ENCODE data around the gene GUCY2C.

Gene GUCY2C

DNA sequence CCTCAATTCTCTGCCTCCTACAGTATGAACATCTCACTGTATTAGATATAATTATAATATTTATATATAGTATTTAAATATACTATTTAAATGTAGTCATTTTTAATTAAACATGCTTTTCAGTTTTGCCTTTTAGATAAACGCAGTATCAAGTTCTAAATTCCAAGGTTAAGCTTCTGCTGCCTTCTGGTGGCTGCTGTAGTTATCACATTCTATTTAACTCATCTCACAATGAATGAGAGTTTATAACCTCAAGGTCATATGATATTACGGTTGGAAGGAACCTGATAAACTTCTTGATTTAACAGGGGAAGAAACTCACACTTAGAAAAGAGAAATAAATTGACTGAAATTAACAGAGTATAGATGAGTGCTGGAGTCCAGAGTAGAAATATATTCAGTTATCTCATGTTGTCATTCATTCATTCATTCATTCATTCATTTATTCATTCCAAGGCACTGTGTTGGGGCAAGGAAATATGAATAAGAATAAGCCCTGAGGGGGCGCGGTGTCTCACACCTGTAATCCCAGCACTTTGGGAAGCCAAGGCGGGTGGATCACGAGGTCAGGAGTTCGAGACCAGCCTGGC lies 31.9 kb downstream of the GUCY2C start:
- TF ChIP-seq ZNF274 (IDR thresholded peaks at IDR 0.05; ENCODE audit: low read depth, low read length) = no peak
- no peak overlapping the region for H3K4me3 ChIP-seq (ENCODE audit: low read length)

DNA sequence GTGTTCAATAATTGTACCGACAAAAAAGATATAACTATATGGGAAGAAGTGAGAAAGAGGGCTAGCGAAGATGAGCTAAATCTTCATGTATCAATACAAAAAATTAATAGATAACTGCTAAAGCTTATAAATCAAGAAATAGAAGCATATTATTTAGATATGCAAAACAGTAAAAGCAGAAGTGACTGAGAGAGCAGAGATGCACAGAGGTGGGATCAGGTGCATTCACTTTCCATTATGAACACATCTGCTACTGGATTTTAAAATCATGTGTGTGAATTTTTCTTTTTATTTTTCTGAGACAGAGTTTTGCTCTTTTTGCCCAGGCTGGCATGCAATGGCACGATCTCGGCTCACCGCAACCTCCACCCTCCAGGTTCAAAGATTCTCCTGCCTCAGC lies 33.4 kb downstream of the GUCY2C start:
- TF ChIP-seq ZNF274 (IDR thresholded peaks at IDR 0.05; ENCODE audit: low read depth, low read length) = no peak
- no peak overlapping the region for H3K4me3 ChIP-seq (ENCODE audit: low read length)

DNA sequence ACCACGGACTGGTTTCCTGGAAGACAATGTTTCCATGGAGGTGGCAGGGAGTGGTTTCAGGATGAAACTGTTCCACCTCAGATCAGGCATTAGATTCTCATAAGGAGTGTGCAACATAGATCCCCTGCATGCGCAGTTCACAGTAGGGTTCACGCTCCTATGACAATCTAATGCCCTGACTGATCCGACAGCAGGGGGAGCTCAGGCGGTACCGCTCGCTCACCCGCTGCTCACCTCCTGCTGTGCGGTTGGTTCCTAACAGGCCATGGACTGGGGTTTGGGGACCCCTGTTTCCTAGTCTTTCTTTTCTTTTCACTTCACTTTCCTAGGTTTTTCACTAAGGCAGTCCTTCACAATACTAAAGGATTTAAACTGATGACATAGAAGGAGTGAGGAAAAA lies 39.6 kb downstream of the GUCY2C start:
- no peak for TF ChIP-seq ZNF274 (IDR thresholded peaks at IDR 0.05; ENCODE audit: low read depth, low read length)
- no peak overlapping the region for H3K4me3 ChIP-seq (ENCODE audit: low read length)

DNA sequence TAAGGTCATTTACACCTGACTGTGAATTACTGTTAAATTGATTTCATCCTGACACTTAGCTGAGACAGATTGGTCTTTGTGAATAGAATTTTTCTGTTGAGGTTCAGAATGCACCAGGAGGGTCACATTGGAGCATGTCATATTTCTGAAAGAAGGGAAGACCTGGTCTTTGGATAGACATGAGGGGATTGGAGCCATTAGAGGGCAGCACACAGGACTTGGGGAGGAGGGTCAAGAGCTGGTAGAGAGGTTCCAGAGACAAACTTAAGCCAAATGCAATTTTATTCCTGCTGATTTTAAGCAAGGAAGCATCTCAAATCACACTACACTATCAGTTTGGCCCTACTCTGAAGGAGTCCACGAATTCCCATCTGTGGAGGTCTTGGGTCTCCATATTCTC lies 41.1 kb downstream of the GUCY2C start:
- no peak for TF ChIP-seq ZNF274 (IDR thresholded peaks at IDR 0.05; ENCODE audit: low read depth, low read length)
- no peak overlapping the region for H3K4me3 ChIP-seq (ENCODE audit: low read length)

DNA sequence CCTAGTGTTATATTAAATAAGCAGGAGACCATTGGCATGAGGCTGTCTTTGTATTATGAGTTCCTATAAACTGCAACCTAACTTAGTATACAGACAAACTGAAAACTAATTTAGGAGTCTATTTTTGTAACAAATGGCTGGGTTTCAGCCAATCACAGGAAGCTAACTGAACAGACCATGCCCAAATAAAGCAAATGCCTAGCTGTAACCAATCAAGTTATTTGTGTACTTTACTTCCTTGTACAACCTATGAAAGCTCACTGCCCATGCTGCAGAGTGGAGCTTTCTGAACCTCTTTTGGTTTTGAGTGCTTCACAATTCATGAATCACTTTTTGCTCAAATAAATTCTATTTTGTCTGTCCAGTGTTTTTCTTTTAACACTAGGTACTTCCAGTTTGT lies 41.6 kb downstream of the GUCY2C start:
- H3K4me3 ChIP-seq (ENCODE audit: low read length) = no peak overlapping the region
- no peak for TF ChIP-seq ZNF274 (IDR thresholded peaks at IDR 0.05; ENCODE audit: low read depth, low read length)

DNA sequence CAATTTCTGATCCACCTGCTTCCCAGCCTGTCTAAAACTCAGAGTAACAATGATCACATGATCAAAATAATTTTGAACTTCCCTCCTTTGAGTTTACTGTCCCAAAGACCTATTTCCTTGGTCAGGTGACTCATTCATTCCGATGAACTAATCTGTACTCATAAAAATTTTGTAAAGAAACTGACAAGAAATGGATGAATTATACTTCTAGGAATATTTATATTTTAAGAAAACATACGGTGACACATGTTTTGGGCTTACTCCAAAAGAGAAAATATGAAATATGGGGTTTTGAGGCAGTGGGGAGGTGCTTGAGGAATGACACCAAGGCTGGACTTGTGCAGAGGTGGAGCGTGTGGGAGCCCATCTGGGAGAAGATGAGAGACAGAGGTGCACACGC lies 42.0 kb downstream of the GUCY2C start:
- no peak for TF ChIP-seq ZNF274 (IDR thresholded peaks at IDR 0.05; ENCODE audit: low read depth, low read length)
- no peak overlapping the region for H3K4me3 ChIP-seq (ENCODE audit: low read length)

DNA sequence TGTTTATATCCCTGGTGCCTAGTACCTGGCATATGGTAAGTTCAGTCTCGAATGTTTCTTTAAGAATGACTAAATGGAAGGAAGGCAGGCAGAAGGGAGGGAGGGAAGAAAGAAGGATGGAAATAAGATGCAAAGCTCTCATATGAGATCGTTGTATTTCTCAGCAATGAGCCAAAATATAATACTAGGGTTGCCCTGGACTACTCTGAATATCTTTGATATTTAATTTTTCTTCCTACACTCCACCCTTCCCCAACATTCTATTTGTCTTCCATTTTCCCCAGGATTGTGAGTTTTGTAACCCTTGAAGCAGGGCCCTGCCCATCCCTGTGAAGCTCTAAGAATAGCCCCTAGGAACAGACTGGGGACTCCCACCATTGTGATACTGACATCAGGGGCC lies 43.9 kb downstream of the GUCY2C start:
- no peak overlapping the region for H3K4me3 ChIP-seq (ENCODE audit: low read length)
- TF ChIP-seq ZNF274 (IDR thresholded peaks at IDR 0.05; ENCODE audit: low read depth, low read length) = no peak

DNA sequence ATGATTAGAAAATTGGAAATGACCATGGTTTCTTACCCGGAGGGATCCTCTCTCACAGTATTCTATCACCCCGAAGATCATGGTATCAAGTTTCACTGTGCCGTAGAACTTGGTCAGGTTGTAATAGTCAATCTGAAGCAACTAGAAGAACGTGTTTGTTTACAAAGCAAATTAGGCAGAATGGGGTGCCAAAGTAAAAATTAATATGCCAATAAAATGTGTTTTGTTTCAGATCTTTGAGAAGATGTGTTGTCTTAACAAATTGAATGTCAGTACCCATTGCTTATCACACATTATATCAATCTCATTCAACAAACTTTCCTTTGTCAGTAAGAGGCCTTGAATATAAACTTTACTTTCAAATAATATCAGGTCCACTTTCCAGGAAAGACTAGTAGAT lies 45.0 kb downstream of the GUCY2C start:
- no peak overlapping the region for H3K4me3 ChIP-seq (ENCODE audit: low read length)
- TF ChIP-seq ZNF274 (IDR thresholded peaks at IDR 0.05; ENCODE audit: low read depth, low read length) = no peak

DNA sequence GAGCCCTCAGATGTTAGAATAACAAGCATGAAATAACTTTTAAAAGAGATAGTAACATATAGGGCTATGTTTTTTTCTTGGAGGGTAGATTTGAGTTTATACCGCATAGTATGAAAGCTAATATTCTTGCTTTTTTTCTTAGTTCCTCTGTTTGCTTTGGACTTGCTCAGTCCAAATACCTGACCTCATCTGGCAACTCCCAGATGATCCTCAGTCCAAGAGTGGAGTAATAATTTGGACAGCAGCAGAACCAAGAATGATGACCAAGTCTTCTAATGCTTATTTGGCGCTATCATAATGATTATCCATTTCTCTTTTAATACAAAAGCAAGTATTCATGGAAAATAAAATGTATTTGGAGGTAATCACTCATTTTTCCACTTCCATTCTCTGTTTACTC lies 45.6 kb downstream of the GUCY2C start:
- TF ChIP-seq ZNF274 (IDR thresholded peaks at IDR 0.05; ENCODE audit: low read depth, low read length) = no peak
- H3K4me3 ChIP-seq (ENCODE audit: low read length) = no peak overlapping the region

DNA sequence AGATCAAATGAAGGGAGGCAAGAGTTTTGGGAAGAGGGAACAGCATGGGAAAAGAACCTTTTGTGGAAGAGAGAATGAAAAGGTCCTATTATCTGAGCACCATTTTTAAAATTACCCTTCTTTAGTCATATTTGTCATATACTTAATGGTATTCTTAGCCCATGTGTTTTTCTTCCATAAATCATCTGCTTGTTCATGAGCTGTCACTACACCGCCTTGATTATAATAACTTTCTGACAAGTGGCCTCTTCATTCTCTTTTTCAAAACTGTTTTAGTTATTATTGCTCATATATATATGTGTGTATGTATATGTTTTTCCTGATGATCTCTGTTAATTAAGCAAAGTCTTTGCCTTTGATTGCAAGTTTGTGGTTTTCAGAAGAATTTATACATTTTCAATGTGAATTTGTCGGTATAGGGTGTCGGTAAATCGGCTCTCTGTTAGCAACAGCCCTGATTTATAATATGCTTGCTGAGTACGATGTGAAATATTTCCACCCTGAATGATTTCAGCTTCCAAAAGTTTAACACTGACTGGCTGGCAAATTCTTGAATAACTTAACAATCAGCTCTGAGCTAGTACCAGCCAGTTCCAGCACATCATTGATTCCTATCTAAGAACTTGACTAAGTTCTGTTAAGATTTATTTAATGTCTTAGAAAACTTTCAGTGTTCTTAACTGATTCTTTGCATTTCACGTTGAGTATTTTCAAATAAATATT lies 49.2 kb downstream of the GUCY2C start:
- no peak overlapping the region for H3K4me3 ChIP-seq (ENCODE audit: low read length)
- no peak for TF ChIP-seq ZNF274 (IDR thresholded peaks at IDR 0.05; ENCODE audit: low read depth, low read length)

DNA sequence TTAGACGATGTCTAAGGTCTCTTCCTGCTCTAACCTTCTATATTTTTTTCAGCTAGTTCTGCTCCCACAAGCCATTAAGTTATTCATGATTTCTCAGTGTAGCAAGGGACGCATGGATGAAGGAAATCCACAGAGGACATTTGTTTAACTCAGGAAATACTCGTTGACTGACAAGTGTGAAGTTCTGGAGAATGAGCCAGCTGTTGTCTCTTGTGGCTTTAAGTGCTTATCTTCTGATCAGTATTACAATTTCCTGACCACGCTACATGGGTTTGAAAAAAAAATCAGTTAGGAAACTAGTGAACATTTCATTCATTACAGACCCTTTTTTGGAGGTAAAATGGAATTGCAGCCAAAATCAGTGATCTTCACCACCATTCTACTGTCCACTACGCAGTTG lies 53.1 kb downstream of the GUCY2C start:
- no peak for TF ChIP-seq ZNF274 (IDR thresholded peaks at IDR 0.05; ENCODE audit: low read depth, low read length)
- no peak overlapping the region for H3K4me3 ChIP-seq (ENCODE audit: low read length)

DNA sequence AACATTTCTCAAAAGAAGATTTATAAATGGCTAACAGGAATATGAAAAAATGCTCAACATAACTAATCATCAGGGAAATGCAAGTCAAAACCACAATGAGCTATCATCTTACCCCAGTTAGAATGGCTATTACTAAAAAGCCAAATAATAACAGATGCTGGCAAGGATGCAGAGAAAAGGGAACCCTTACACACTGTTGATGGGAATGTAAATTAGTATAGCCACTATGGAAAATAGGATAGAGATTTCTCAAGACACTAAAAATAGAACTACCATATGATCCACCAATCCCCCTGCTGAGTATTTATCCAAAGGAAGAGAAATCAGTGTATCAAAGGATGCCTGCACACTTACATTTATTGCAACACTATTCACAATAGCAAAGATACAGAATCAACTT lies 58.3 kb downstream of the GUCY2C start:
- no peak for TF ChIP-seq ZNF274 (IDR thresholded peaks at IDR 0.05; ENCODE audit: low read depth, low read length)
- no peak overlapping the region for H3K4me3 ChIP-seq (ENCODE audit: low read length)

DNA sequence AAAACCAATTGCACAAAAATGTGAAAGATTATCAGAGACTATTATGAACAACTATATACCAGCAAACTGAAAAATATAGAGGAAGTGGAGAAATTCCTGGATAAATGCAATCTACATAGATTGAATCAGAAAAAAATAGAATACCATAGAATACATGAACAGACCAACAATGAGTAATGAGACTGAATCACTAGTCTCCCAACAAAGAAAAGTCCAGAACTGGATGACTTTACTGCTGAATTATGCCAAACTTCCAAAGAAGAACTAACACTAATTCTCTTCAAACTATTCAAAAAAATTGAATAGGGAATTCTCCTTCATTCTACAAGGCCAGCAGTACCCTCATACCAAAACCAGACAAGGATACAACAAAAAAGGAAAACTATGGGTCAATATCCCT lies 60.6 kb downstream of the GUCY2C start:
- no peak for TF ChIP-seq ZNF274 (IDR thresholded peaks at IDR 0.05; ENCODE audit: low read depth, low read length)
- H3K4me3 ChIP-seq (ENCODE audit: low read length) = no peak overlapping the region

DNA sequence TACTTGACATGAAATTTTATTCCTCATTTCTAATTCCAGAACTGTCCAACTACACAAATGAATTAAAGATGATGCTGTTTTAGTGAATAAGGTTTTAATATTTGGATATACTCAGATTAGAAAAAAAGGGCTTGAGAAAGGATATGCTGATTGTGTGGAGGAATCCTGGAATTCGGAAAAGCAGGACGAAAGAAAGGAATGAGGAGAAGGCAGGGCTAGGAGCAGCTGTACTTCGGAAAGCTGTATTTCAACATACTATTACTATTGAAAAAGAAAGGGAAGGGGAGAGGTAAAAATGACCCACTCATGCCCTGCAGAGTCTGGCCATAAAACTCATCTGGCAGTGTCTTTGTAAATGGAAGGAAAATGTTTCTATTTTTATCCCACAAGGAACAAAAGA lies 65.6 kb downstream of the GUCY2C start:
- H3K4me3 ChIP-seq (ENCODE audit: low read length) = no peak overlapping the region
- no peak for TF ChIP-seq ZNF274 (IDR thresholded peaks at IDR 0.05; ENCODE audit: low read depth, low read length)

DNA sequence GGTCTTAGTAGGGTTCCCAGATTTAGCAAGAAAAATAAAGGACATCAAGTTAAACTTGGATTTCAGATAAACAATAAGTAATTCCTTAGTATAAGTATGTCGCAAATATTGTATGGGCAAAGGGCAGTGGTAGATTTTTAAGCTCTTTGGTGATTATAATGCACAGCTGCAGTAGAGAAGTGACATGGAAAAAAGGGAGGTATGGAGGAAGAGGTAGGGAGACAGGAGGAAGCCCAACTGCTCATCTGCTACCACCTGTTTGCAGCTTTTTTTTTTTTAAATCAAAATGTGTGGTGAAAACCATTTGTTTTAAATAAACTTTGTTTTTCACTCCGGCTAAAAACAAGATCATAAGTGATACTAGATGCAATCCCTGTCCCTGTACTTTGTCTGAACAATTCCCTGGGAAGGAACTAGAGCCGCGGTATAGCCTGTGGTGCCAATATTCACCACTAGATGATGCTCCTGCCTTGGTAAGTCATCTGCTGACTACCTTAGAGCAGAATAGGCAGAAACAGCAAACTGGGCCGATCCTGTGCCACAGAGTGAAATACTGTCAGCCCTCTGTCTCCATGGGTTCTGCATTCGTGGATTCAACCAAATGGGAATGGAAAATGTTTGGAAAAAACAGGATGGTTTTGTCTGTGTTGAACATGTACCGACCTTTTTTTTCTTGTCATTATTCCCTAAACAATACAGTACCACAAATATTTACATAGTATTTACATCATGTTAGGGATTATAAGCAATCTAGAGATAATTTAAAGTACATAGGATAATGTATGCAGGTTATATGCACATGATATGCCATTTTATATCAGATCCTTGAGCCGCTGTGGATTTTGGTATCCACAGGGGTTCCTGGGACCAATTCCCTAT lies 66.3 kb downstream of the GUCY2C start:
- H3K4me3 ChIP-seq (ENCODE audit: low read length) = no peak overlapping the region
- TF ChIP-seq ZNF274 (IDR thresholded peaks at IDR 0.05; ENCODE audit: low read depth, low read length) = no peak
